Measurements from ENCODE around the gene BHMT. TPM values are rescaled to one million over a fixed set of nuclear protein-coding genes. Genes with fewer than 3 reads are reported as not detected.

Gene BHMT
- total RNA-seq, 2 experiments from 2014 or later: not detected

DNA sequence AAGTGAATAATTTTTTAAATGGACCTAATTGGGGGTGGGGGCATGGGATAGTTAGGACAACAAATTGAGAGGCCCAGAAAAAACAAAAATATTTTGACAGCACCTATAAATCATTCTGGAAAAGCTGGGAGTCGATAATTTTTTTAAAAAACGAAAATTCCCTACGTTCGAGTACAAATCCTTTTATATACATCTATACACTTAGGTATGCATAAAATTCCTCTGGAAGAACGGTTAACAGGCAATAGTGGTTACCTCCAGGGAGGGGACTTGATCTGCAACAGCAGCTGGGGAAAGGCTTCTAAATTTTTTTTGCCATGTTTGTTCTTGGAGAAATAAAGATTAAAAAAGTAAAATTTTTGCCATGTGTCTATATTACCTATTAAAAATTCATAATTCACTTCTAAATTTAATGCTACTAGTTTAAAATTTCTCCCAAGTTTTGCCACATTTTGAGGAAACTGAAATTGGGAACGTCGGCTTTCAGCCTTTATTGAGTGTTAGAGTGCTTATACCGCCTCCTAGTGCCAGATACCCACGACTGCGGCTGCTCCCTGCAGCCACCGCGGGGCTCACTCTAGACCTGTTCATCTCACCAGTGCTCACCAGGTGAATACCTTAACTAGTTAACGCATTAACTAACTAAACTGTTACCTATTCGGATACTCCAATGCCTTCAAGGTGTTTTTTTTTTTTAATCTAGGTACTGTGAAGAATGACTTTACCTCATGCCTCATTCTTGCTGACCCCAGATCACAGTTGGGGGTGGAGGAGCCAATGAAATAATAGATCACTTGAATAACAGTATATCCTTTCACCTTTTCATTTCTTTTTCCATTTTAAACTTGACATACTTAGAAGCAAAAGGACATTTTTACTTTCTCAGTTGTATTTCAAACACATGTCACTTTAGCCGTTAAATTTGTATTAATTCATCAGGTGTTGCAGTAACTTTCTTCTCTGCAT lies 1.8 kb upstream of the BHMT start:
- H3K4me1 Mint-ChIP-seq (ENCODE audit: low read depth): no peaks in the 10 kb centered on the region

DNA sequence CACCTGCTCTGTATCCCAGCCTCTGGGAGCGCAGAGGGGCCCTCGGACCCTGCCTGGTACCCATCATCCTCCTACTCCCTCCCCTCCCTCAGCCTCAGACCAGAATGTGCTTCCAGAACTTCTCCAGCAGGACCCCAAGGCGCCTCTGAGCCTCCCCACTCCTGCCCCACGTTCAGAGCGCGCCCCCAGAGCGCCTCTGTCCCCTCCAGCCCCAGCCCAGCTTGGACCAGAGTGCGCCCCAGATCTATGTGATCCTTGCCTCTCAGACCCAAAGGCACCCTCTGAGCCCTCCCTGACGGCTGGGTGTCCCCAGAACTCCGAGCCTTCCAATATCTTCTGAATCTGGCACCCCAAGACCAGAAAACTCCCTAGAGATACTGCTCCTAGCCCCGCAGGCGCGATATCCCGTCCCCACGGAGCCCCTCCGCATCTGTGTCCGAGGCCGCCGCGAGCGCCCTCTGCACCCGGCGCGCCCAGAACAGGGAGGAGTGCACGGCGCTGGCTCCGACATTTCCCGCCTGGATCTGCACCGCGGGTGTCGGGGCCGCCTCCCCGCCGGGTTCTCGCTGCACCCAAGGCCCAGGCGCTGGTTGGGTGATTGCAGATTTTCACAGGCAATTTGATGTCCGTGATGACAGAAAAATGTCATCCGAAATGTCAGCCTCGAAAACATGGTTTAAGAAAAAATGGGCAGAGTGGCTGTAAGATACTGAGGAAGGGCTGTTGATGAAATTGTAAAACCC lies 522 bp downstream of the BHMT start:
- no peak for DNase-seq
- Mint-ChIP-seq H3K9me3 (no peaks in the 10 kb centered on the region), H3K27ac (no peak overlapping the region), H3K27me3 (peaks cover 35% of the 10 kb centered on the region), H3K4me3 (no peak overlapping the region), H3K36me3 (ENCODE audit: low read depth) (no peaks in the 10 kb centered on the region), H3K4me1 (ENCODE audit: low read depth) (no peaks in the 10 kb centered on the region)
- POLR2A ChIA-PET: no interaction called here
- CTCF ChIA-PET: interaction anchor here (1.9 kb wide), 1 partner anchor 87 kb away, joined by 10 read pairs; no protein-coding TSS in a partner anchor
- TF ChIP-seq, protein P1, sequence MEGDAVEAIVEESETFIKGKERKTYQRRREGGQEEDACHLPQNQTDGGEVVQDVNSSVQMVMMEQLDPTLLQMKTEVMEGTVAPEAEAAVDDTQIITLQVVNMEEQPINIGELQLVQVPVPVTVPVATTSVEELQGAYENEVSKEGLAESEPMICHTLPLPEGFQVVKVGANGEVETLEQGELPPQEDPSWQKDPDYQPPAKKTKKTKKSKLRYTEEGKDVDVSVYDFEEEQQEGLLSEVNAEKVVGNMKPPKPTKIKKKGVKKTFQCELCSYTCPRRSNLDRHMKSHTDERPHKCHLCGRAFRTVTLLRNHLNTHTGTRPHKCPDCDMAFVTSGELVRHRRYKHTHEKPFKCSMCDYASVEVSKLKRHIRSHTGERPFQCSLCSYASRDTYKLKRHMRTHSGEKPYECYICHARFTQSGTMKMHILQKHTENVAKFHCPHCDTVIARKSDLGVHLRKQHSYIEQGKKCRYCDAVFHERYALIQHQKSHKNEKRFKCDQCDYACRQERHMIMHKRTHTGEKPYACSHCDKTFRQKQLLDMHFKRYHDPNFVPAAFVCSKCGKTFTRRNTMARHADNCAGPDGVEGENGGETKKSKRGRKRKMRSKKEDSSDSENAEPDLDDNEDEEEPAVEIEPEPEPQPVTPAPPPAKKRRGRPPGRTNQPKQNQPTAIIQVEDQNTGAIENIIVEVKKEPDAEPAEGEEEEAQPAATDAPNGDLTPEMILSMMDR (IDR thresholded peaks at IDR 0.05): no peak
- ATAC-seq: peak; percentile 13
- intact Hi-C loops (cut with micrococcal nuclease): no loop called here

More for the DNA sequence above, 1.8 kb upstream of the BHMT start:
- ATAC-seq: peak; percentile 75
- ChIA-PET POLR2A (no interaction called here), CTCF (interaction anchor here (0.6 to 5.7 kb wide), 8 partner anchors 15 to 134 kb away, joined by 3 to 100 read pairs (median 3); no protein-coding TSS in a partner anchor)
- H3K4me3 Mint-ChIP-seq: no peak overlapping the region
- no peaks in the 10 kb centered on the region for H3K9me3 Mint-ChIP-seq
- H3K36me3 Mint-ChIP-seq (ENCODE audit: low read depth): no peaks in the 10 kb centered on the region
- DNase-seq: peak; percentile 68
- intact Hi-C loops (cut with micrococcal nuclease): loop anchor here (5.0 kb wide), 1 partner anchor 88 kb away; no protein-coding TSS in a partner anchor
- peaks cover 36% of the 10 kb centered on the region for H3K27me3 Mint-ChIP-seq
- TF ChIP-seq, protein P1 (IDR thresholded peaks at IDR 0.05): peak; percentile 85
- no peak overlapping the region for H3K27ac Mint-ChIP-seq

DNA sequence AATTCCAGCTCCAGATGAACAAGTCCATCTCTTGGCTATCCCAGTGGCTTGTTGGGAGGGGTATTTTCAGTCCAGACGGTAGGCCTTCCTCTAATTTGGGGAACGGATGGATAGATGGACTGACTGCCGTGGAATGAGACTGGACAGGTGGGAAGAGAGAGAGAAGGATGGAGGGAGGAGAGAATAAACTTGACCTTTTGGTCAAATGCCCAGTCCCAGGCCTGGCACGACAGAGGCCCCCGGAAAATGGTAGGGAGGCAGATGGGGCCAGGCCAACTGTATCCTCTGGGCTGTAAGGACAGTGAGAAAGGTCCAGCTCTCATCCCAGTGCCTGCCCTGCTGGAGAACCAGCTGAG lies 1.1 kb downstream of the BHMT start:
- Mint-ChIP-seq H3K4me1 (ENCODE audit: low read depth) (no peaks in the 10 kb centered on the region), H3K27ac (no peak overlapping the region), H3K9me3 (no peaks in the 10 kb centered on the region), H3K27me3 (peaks cover 35% of the 10 kb centered on the region), H3K36me3 (ENCODE audit: low read depth) (no peaks in the 10 kb centered on the region), H3K4me3 (no peak overlapping the region)
- ATAC-seq (no peak), DNase-seq (no peak)
- ChIA-PET POLR2A (no interaction called here), CTCF (interaction anchor here (1.9 kb wide), 1 partner anchor 88 kb away, joined by 10 read pairs; no protein-coding TSS in a partner anchor)
- TF ChIP-seq, protein P1 (IDR thresholded peaks at IDR 0.05): no peak
- intact Hi-C loops (cut with micrococcal nuclease): no loop called here

DNA sequence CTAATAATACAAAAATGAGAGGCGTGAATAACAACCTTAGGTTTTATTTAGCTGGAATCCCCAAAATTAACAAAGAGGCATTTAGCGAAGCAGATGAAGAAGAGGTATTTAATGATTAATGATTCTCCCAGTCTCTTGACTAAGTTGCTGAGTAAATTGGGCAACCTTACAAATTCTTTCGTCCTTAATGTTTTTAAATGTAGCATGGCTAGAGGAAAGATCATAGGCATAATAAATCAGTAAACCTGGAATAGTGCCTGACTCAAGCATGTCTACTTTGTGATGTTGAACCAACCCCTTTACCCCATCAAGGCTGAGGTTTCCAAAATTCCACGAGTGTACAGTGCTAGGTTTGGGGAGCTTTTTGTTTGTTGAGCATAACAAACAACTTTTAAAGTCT lies 7.9 kb downstream of the BHMT start:
- no peaks in the 10 kb centered on the region for H3K36me3 Mint-ChIP-seq (ENCODE audit: low read depth)
- H3K27me3 Mint-ChIP-seq: no peaks in the 10 kb centered on the region
- no peak for DNase-seq
- H3K4me1 Mint-ChIP-seq (ENCODE audit: low read depth): no peaks in the 10 kb centered on the region
- no peaks in the 10 kb centered on the region for H3K9me3 Mint-ChIP-seq
- no peak for ATAC-seq
- TF ChIP-seq, protein P1 (IDR thresholded peaks at IDR 0.05): no peak
- CTCF ChIA-PET: interaction anchor here (0.5 to 4.5 kb wide), 4 partner anchors 13 to 103 kb away, joined by 3 to 23 read pairs (median 6); no protein-coding TSS in a partner anchor
- POLR2A ChIA-PET: no interaction called here
- intact Hi-C loops (cut with micrococcal nuclease): no loop called here
- H3K27ac Mint-ChIP-seq: no peak overlapping the region
- no peak overlapping the region for H3K4me3 Mint-ChIP-seq

Data from activated CD8-positive, alpha-beta T cell treated with anti-CD3 and anti-CD28 coated beads for 36 hours (primary cell).